OCI-M2 (cell line): ENCODE results near the gene XDH.

ENCODE experiments used
- DNase-seq: peaks from one replicate; lab custom pipeline; 2025; ENCODE audit not compliant: unreplicated experiment; lab: John Stamatoyannopoulos, UW

Gene XDH

GRCh38 chr2:31287654-31288053 is 126.9 kb downstream of the XDH start:
- DNase-seq = no peak

GRCh38 chr2:31286961-31287550 is 127.5 kb downstream of the XDH start:
- no peak for DNase-seq

GRCh38 chr2:31286230-31286629 is 128.3 kb downstream of the XDH start:
- no peak for DNase-seq
